H1 (cell line): ENCODE data around the gene DENND2C. TPM values are rescaled to one million over a fixed set of nuclear protein-coding genes. Genes with fewer than 3 reads are reported as not detected.

ENCODE experiments used
- CTCF ChIA-PET: fragments of 300-600 bp; sonication (Branson Sonifier 250); formaldehyde crosslinking; loops from one replicate; lab custom pipeline; 2021; ENCODE audit not compliant: partially characterized antibody; lab: Charles Lee
- POLR2A ChIA-PET: fragments of 300-600 bp; sonication (Branson Sonifier 250); formaldehyde crosslinking; loops from one replicate; lab custom pipeline; 2021; ENCODE audit warnings: inconsistent platforms; ENCODE audit not compliant: partially characterized antibody; lab: Charles Lee
- DNase-seq, 2 experiments: peaks; one replicate each; pipeline versions ENCODE4 v3.0.0 to v3.0.0-alpha.2; 2010 to 2022; ENCODE audit warnings: low spot score in 2 of 2, low read depth in 1 of 2, mixed read lengths in 1 of 2
- FAIRE-seq: peaks from 2 replicates; lab custom pipeline; 2011; peaks lifted over from hg19 to GRCh38; lab: Jason Lieb, UNC
- H2AFZ ChIP-seq: 2 replicates; pipeline ENCODE4 v1.8.1; 2012; ENCODE audit warnings: low read length, inconsistent platforms
- H2AK5ac ChIP-seq: 2 replicates; pipeline ENCODE4 v1.6.1; 2013; ENCODE audit warnings: low read depth, low read length
- H2BK120ac ChIP-seq: replicated peaks from 2 replicates; pipeline ENCODE3; 2013; ENCODE audit warnings: low read depth, low read length, inconsistent platforms
- H2BK12ac ChIP-seq: 2 replicates; pipeline ENCODE4 v1.6.1; 2013; ENCODE audit warnings: low read depth, low read length
- H2BK15ac ChIP-seq: 2 replicates; pipeline ENCODE4 v1.6.1; 2013; ENCODE audit warnings: low read length
- H2BK20ac ChIP-seq: 2 replicates; pipeline ENCODE4 v1.6.1; 2013; ENCODE audit warnings: low read length
- H2BK5ac ChIP-seq: 2 replicates; pipeline ENCODE4 v1.6.1; 2013; ENCODE audit warnings: low read depth, low read length
- H3K14ac ChIP-seq: 2 replicates; pipeline ENCODE4 v1.6.1; 2013; ENCODE audit warnings: inconsistent platforms; ENCODE audit not compliant: insufficient read length
- H3K18ac ChIP-seq: 2 replicates; pipeline ENCODE4 v1.6.1; 2013; ENCODE audit warnings: low read length; ENCODE audit errors: extremely low read depth
- H3K23ac ChIP-seq: 2 replicates; pipeline ENCODE4 v1.6.1; 2013; ENCODE audit warnings: inconsistent platforms; ENCODE audit not compliant: insufficient read length
- H3K23me2 ChIP-seq: 2 replicates; pipeline ENCODE4 v1.6.1; 2013; ENCODE audit warnings: low read depth, low read length
- H3K27ac ChIP-seq: 2 replicates; pipeline ENCODE4 v1.6.1; 2011; ENCODE audit warnings: low read depth, low read length, inconsistent platforms
- H3K27me3 ChIP-seq, 4 experiments: replicated peaks in 1 of 4; 1 replicate in 1 of 4; 2 replicates in 3 of 4; pipeline versions ENCODE4 v1.6.1 to v1.8.1; 2011 to 2013; ENCODE audit warnings: low read length in 3 of 4, mild to moderate bottlenecking in 3 of 4, inconsistent platforms in 2 of 4, mixed read lengths in 2 of 4, moderate library complexity in 1 of 4; ENCODE audit not compliant: control insufficient read depth in 3 of 4, insufficient read depth in 3 of 4; ENCODE audit errors: extremely low read depth in 1 of 4
- H3K36me3 ChIP-seq, 4 experiments: 2 replicates each; pipeline versions ENCODE4 v1.6.1 to v1.8.1; 2011 to 2013; ENCODE audit warnings: mild to moderate bottlenecking in 4 of 4, low read length in 3 of 4, moderate library complexity in 2 of 4, control low read depth in 1 of 4, inconsistent platforms in 1 of 4; ENCODE audit not compliant: insufficient read depth in 4 of 4, control insufficient read depth in 2 of 4
- H3K4ac ChIP-seq: replicated peaks from 2 replicates; pipeline ENCODE3; 2013; ENCODE audit warnings: low read length, low read depth, mixed read lengths, inconsistent platforms; ENCODE audit not compliant: insufficient read length
- H3K4me1 ChIP-seq, 4 experiments: replicated peaks in 1 of 4; 1 replicate in 1 of 4; 2 replicates in 3 of 4; pipeline versions ENCODE4 v1.6.1 to v1.8.1; 2011 to 2013; ENCODE audit warnings: low read length in 3 of 4, inconsistent platforms in 2 of 4, mixed read lengths in 1 of 4; ENCODE audit not compliant: insufficient read depth in 4 of 4, control insufficient read depth in 3 of 4
- H3K4me2 ChIP-seq, 2 experiments: 2 replicates each; pipeline versions ENCODE4 v1.6.1 to v1.8.1; 2011 to 2013; ENCODE audit warnings: low read depth in 2 of 2, low read length in 2 of 2, control low read depth in 1 of 2, inconsistent platforms in 1 of 2, mild to moderate bottlenecking in 1 of 2; ENCODE audit not compliant: insufficient read depth in 1 of 2
- H3K4me3 ChIP-seq, 4 experiments: fragments of 200-600, 300-600 bp in 1 of 4; sonication (generic), shearing (Covaris generic), sonication (Bioruptor Twin) in 1 of 4; 2 replicates each; pipeline versions ENCODE4 v1.5.1 to v1.8.1; 2011 to 2016; ENCODE audit warnings: low read length in 4 of 4, low read depth in 3 of 4, control low read depth in 2 of 4, inconsistent platforms in 2 of 4, mild to moderate bottlenecking in 2 of 4, mixed read lengths in 1 of 4, moderate library complexity in 1 of 4; ENCODE audit not compliant: insufficient read depth in 2 of 4; ENCODE audit errors: extremely low read depth in 1 of 4
- H3K56ac ChIP-seq: replicated peaks from 2 replicates; pipeline ENCODE3; 2013; ENCODE audit warnings: low read depth, mild to moderate bottlenecking, mixed read lengths, low read length, inconsistent platforms; ENCODE audit not compliant: insufficient read length
- H3K79me1 ChIP-seq: 2 replicates; pipeline ENCODE4 v1.6.1; 2013; ENCODE audit warnings: low read depth, low read length, control low read depth
- H3K79me2 ChIP-seq, 2 experiments: 2 replicates each; pipeline versions ENCODE4 v1.6.1 to v1.8.1; 2012 to 2013; ENCODE audit warnings: low read length in 2 of 2, mild to moderate bottlenecking in 2 of 2, inconsistent platforms in 1 of 2; ENCODE audit not compliant: insufficient read depth in 2 of 2, control insufficient read depth in 1 of 2
- H3K9ac ChIP-seq, 4 experiments: replicated peaks in 1 of 4; 1 replicate in 1 of 4; 2 replicates in 3 of 4; pipeline versions ENCODE4 v1.6.1 to v1.8.1; 2011 to 2013; ENCODE audit warnings: low read depth in 3 of 4, low read length in 3 of 4, control low read depth in 2 of 4, mild to moderate bottlenecking in 2 of 4, moderate library complexity in 2 of 4, inconsistent platforms in 1 of 4; ENCODE audit errors: extremely low read depth in 1 of 4
- H3K9me3 ChIP-seq, 2 experiments: 2 replicates each; pipeline versions ENCODE4 v1.6.1 to v1.8.1; 2012 to 2013; ENCODE audit warnings: mild to moderate bottlenecking in 2 of 2, moderate library complexity in 2 of 2, control low read depth in 1 of 2, inconsistent platforms in 1 of 2, low read depth in 1 of 2, low read length in 1 of 2, mixed read lengths in 1 of 2; ENCODE audit not compliant: insufficient read depth in 2 of 2
- H4K20me1 ChIP-seq, 2 experiments: replicated peaks in 1 of 2; 2 replicates each; pipeline versions ENCODE3 to v1.8.1; 2011 to 2013; ENCODE audit warnings: inconsistent platforms in 2 of 2, low read length in 2 of 2, mild to moderate bottlenecking in 1 of 2; ENCODE audit not compliant: insufficient read depth in 2 of 2, control insufficient read depth in 1 of 2
- H4K5ac ChIP-seq: 2 replicates; pipeline ENCODE4 v1.6.1; 2013; ENCODE audit warnings: low read length, low read depth, mixed read lengths, inconsistent platforms; ENCODE audit not compliant: insufficient read length
- H4K8ac ChIP-seq: 2 replicates; pipeline ENCODE4 v1.8.0; 2013; ENCODE audit warnings: mild to moderate bottlenecking, moderate library complexity, low read length, inconsistent platforms; ENCODE audit not compliant: insufficient read depth; ENCODE audit errors: extremely low read depth
- H4K91ac ChIP-seq: replicated peaks from 2 replicates; pipeline ENCODE3; 2013; ENCODE audit warnings: low read length, mixed read lengths, inconsistent platforms; ENCODE audit not compliant: insufficient read length
- BRCA1 ChIP-seq: IDR thresholded peaks from 2 replicates; pipeline ENCODE4 v1.6.1; 2012; ENCODE audit warnings: low read depth, low read length, improper control_type of control experiment
- CBX5 ChIP-seq: fragments of 300-800, 300-1000 bp; sonication (generic); IDR thresholded peaks from 2 replicates; pipeline ENCODE4 v1.7.1; 2016; ENCODE audit warnings: antibody characterized with exemption, low read length, low read depth
- CHD2 ChIP-seq: IDR thresholded peaks from 2 replicates; pipeline ENCODE4 v1.6.1; 2012; ENCODE audit warnings: low read length, improper control_type of control experiment
- EP300 ChIP-seq, 2 experiments: IDR thresholded peaks; 1 replicate in 1 of 2; 2 replicates in 1 of 2; pipeline ENCODE4 v1.6.1; 2011 to 2012; ENCODE audit warnings: low read depth in 2 of 2, low read length in 2 of 2, mild to moderate bottlenecking in 2 of 2, borderline replicate concordance in 1 of 2, inconsistent platforms in 1 of 2, moderate library complexity in 1 of 2
- EZH2 ChIP-seq: fragments of 200-600 bp; sonication (generic); IDR thresholded peaks from 2 replicates; pipeline ENCODE4 v1.7.1; 2012; ENCODE audit warnings: low read depth, mild to moderate bottlenecking, moderate library complexity, low read length, inconsistent platforms; ENCODE audit not compliant: severe bottlenecking
- HDAC2 ChIP-seq, 2 experiments: fragments of 300-600 bp in 1 of 2; sonication (generic) in 1 of 2; IDR thresholded peaks; 2 replicates each; pipeline ENCODE4 v1.6.1; 2011 to 2012; ENCODE audit warnings: low read depth in 2 of 2, low read length in 2 of 2, mild to moderate bottlenecking in 2 of 2, moderate library complexity in 2 of 2, borderline replicate concordance in 1 of 2, inconsistent platforms in 1 of 2
- POLR2AphosphoS5 ChIP-seq: IDR thresholded peaks from 2 replicates; pipeline ENCODE4 v1.6.1; 2011; ENCODE audit warnings: low read depth, low read length
- SIX5 ChIP-seq: IDR thresholded peaks from 2 replicates; pipeline ENCODE4 v1.6.1; 2011; ENCODE audit warnings: mild to moderate bottlenecking, low read depth, low read length
- SRF ChIP-seq: IDR thresholded peaks from 2 replicates; pipeline ENCODE4 v1.6.1; 2011; ENCODE audit warnings: mild to moderate bottlenecking, low read depth, low read length, moderate library complexity
- TAF7 ChIP-seq: optimal IDR thresholded peaks from 2 replicates; pipeline ENCODE3; 2011; ENCODE audit warnings: low read depth, mild to moderate bottlenecking, inconsistent platforms, low read length, moderate library complexity, borderline replicate concordance
- WGBS, 2 experiments: shearing (Covaris generic) in 1 of 2; methylation state at CpG; one replicate each; pipeline versions ENCODE4 v1.1.6 to v1.1.7; 2013 to 2015; ENCODE audit warnings: low lambda C conversion rate in 2 of 2, mixed read lengths in 2 of 2, inconsistent platforms in 1 of 2, low coverage in 1 of 2, missing lambda C conversion rate in 1 of 2; ENCODE audit not compliant: insufficient replicate concordance in 2 of 2, insufficient coverage in 1 of 2, insufficient read length in 1 of 2; ENCODE audit errors: extremely low coverage in 1 of 2, missing lambda C conversion rate in 1 of 2; 5-methylcytosine and 5-hydroxymethylcytosine counted together
- polyA plus RNA-seq, 7 experiments: library from polyadenylated mRNA; depleted of rRNA in 3 of 7; stranded (reverse) in 5 of 7; unstranded in 2 of 7; fragments of >200 nt in 5 of 7; fragments of 200-250 nt in 2 of 7; gene quantifications; 1 replicate in 5 of 7; 2 replicates in 1 of 7; 4 replicates in 1 of 7; pipeline versions ENCODE4 v1.2.1 to v1.2.3, GENCODE V29; 2011 to 2013; ENCODE audit warnings: missing spikeins in 2 of 7, mixed read lengths in 2 of 7
- total RNA-seq: library from RNA; stranded (reverse); fragmentation: NEBNext Ultra II Directional; extraction: Animal tissue kit (Norgen Biotek cat#: 25700); gene quantifications from 2 replicates; pipeline ENCODE4 v1.2.1, GENCODE V29; 2021
- TF ChIP-seq, protein P1 (sequence below): IDR thresholded peaks from 2 replicates; pipeline ENCODE4 v1.6.1; 2011; ENCODE audit warnings: low read length, improper control_type of control experiment

Gene DENND2C
- total and polyA plus RNA-seq, 2 of the 8 experiments (the other 6 are each of a cell fraction or from before 2014, with no cell fraction given), result 1.8 to 5.5 TPM

GRCh38 chr1:114692947-114693346, 23.1 kb upstream of the DENND2C start:
- ChIA-PET CTCF (interaction anchor here (0.7 to 1.3 kb wide), 4 partner anchors 14 to 359 kb away, joined by 3 to 4 read pairs (median 3); partner anchors contain the start of gene DENND2C), POLR2A (interaction anchor here (0.6 to 3.4 kb wide), 4 partner anchors 8 to 65 kb away, joined by 3 to 10 read pairs (median 4); partner anchors contain the start of gene CSDE1)
- H3K9me3 ChIP-seq, result no peaks in the 10 kb centered on the region
- no peaks in the 10 kb centered on the region for H3K79me2 ChIP-seq
- no peak overlapping the region for H2BK15ac ChIP-seq
- H3K27ac ChIP-seq, result no peak overlapping the region
- H3K23ac ChIP-seq, result no peak overlapping the region
- no peak overlapping the region for H4K8ac ChIP-seq
- H3K27me3 ChIP-seq, result no peaks in the 10 kb centered on the region
- H4K5ac ChIP-seq, result no peak overlapping the region
- no peak for TF ChIP-seq POLR2AphosphoS5
- no peak for TF ChIP-seq CBX5
- no peak for TF ChIP-seq SIX5
- no peak for TF ChIP-seq EZH2
- no peak for TF ChIP-seq HDAC2 (IDR thresholded peaks at IDR 0.05; ENCODE audit: borderline replicate concordance in 1 of 2, low read depth in 2 of 2, low read length in 2 of 2)
- TF ChIP-seq, protein P1, sequence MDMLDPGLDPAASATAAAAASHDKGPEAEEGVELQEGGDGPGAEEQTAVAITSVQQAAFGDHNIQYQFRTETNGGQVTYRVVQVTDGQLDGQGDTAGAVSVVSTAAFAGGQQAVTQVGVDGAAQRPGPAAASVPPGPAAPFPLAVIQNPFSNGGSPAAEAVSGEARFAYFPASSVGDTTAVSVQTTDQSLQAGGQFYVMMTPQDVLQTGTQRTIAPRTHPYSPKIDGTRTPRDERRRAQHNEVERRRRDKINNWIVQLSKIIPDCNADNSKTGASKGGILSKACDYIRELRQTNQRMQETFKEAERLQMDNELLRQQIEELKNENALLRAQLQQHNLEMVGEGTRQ, result no peak
- TF ChIP-seq BRCA1, result no peak
- TF ChIP-seq EP300 (IDR thresholded peaks at IDR 0.05; ENCODE audit: borderline replicate concordance in 1 of 2, low read depth in 2 of 2, low read length in 2 of 2), result no peak
- TF ChIP-seq SRF, result no peak
- TF ChIP-seq CHD2, result no peak
- no peak for TF ChIP-seq TAF7
- FAIRE-seq (no peak), DNase-seq (no peak)
- no peak overlapping the region for H3K56ac ChIP-seq
- H2BK5ac ChIP-seq, result no peak overlapping the region
- no peak overlapping the region for H2AFZ ChIP-seq
- no peaks in the 10 kb centered on the region for H3K23me2 ChIP-seq
- no peak overlapping the region for H3K4ac ChIP-seq
- no peak overlapping the region for H4K91ac ChIP-seq
- H3K36me3 ChIP-seq, result no peaks in the 10 kb centered on the region
- no peaks in the 10 kb centered on the region for H3K4me1 ChIP-seq
- no peak overlapping the region for H2BK20ac ChIP-seq
- H3K9ac ChIP-seq, result no peak overlapping the region
- no peaks in the 10 kb centered on the region for H3K79me1 ChIP-seq
- no peak overlapping the region for H3K4me3 ChIP-seq
- H2BK12ac ChIP-seq, result no peak overlapping the region
- no peak overlapping the region for H3K18ac ChIP-seq
- 94% methylated on average over 3 of the region's 3 CpGs; no CpG with 5 or more reads in 1 of the 2 experiments for WGBS, 2 experiments
- no peak overlapping the region for H3K14ac ChIP-seq
- no peak overlapping the region for H2AK5ac ChIP-seq
- no peak overlapping the region for H2BK120ac ChIP-seq
- no peaks in the 10 kb centered on the region for H4K20me1 ChIP-seq
- H3K4me2 ChIP-seq, result no peak overlapping the region
